IPS-18a (cell line): ENCODE data around the gene MMP21.

Experiments used
- H3K27ac ChIP-seq: one replicate; pipeline ENCODE4 v1.5.1; 2013; ENCODE audit warnings: low read length
- H3K27me3 ChIP-seq: one replicate; pipeline ENCODE4 v1.6.1; 2013; ENCODE audit warnings: mild to moderate bottlenecking, low read length; ENCODE audit not compliant: control insufficient read depth, insufficient read depth
- H3K36me3 ChIP-seq: one replicate; pipeline ENCODE4 v1.6.1; 2013; ENCODE audit warnings: low read depth, low read length; ENCODE audit not compliant: control insufficient read depth
- H3K4me1 ChIP-seq: one replicate; pipeline ENCODE4 v1.6.1; 2013; ENCODE audit warnings: low read depth, low read length; ENCODE audit not compliant: control insufficient read depth
- H3K4me3 ChIP-seq: one replicate; pipeline ENCODE4 v1.5.1; 2013; ENCODE audit warnings: low read length
- H3K9ac ChIP-seq: one replicate; pipeline ENCODE4 v1.6.1; 2013; ENCODE audit warnings: mild to moderate bottlenecking, low read length, moderate library complexity
- H3K9me3 ChIP-seq: one replicate; pipeline ENCODE4 v1.6.1; 2013; ENCODE audit warnings: low read depth, low read length; ENCODE audit not compliant: control insufficient read depth

MMP21 gene

DNA sequence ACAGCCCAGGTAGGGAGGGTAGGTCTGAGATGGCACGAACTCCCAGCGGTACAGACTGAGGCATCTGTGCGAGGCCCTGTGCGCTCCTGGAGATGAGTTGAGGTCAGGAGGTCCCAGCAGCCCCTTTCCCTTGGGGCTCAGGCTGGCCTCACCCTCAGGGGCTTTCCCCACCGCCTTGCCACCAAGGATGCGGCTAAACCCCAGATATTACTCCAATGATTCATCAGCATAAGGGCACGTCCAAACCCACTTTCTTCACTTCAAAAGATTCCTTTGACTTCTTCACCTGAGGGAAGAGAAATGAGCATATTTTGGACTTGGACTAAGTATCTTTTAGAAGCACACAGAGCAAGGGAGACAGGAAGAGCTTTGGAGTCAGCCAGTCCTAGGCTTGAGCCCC lies 27.1 kb upstream of the MMP21 start:
- H3K27me3 ChIP-seq: no peaks in the 10 kb centered on the region
- no peaks in the 10 kb centered on the region for H3K4me1 ChIP-seq
- no peak overlapping the region for H3K9ac ChIP-seq
- H3K9me3 ChIP-seq: no peaks in the 10 kb centered on the region
- H3K36me3 ChIP-seq: peaks cover 13% of the 10 kb centered on the region
- no peak overlapping the region for H3K27ac ChIP-seq
- H3K4me3 ChIP-seq: no peak overlapping the region

DNA sequence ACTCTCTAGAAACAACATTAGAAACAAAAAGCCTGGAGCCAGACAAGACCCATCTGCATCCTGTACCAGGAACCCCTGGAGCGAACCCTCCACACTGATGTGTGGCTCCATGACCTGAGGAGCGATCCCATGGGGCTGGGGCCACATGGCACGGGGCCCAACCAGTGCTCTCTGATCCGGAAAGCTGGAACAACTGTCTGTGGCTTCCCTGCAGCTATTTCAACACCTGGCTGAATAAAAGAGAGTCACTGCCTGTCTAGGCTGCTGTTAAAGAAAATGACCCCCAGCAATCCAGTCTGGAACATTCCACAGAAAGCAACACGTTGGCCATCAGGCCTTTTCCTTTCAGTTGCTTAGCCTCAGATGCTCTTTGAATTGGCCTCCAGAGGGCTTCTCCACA lies 26.5 kb upstream of the MMP21 start:
- no peak overlapping the region for H3K4me3 ChIP-seq
- H3K36me3 ChIP-seq: peaks cover 13% of the 10 kb centered on the region
- no peak overlapping the region for H3K9ac ChIP-seq
- no peaks in the 10 kb centered on the region for H3K4me1 ChIP-seq
- no peaks in the 10 kb centered on the region for H3K27me3 ChIP-seq
- H3K9me3 ChIP-seq: no peaks in the 10 kb centered on the region
- H3K27ac ChIP-seq: no peak overlapping the region

DNA sequence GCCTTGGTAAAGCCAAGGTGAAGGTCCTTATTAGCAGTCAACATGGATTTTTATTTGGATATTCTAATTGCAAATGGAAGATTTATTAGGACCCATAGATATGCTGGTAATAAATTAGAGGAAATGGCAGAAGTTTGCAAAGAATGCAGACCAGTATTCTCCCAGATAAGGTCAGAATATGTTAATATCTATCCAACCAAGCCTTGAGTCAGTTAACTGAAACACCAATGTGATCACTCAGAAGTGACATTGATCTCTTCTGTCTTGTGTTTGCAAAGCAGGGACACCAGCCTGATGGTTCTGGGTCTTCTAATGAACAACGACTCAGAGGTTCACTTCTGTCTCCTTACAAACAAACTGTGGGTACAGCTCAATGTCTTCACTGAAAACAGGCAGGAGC lies 26.0 kb upstream of the MMP21 start:
- H3K4me3 ChIP-seq: no peak overlapping the region
- no peaks in the 10 kb centered on the region for H3K4me1 ChIP-seq
- H3K9ac ChIP-seq: no peak overlapping the region
- H3K9me3 ChIP-seq: no peaks in the 10 kb centered on the region
- peaks cover 9% of the 10 kb centered on the region for H3K36me3 ChIP-seq
- H3K27me3 ChIP-seq: no peaks in the 10 kb centered on the region
- no peak overlapping the region for H3K27ac ChIP-seq

DNA sequence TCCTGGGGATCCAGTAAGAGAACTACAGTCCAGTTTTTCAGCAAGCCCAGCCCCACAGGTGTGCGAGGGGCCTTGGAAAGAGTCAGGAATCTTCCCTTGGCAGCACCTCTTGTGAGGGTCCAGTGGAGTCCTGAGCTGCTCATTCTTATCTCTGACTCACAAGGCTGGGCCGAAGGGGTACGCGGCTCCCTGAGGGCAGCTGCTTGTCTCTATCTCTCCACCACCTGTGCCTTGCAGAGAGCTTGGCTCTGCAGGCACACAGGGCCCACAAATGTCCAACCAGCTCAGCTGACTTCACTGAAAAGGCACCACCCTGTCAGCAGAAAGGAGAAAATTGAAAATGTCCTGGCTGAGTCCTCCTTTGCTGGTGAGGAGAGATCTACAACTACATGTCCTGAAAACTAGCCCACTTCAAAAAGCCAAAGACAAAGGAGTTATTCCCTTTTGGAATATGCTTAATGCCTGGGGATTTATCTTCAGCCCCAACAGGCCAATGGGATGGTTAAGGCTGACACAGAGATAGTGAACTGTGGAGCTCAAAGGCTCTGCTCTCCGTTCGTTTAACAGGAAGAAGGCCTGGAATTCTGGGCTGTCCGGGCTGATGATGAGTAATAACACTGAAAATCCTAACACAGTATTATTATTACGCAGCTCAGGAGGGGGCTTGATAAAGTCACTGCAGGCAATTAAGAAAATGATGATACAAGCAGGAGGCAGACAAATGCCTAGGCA lies 24.0 kb upstream of the MMP21 start:
- Histone ChIP-seq H3K9ac (no peak overlapping the region), H3K4me1 (no peaks in the 10 kb centered on the region), H3K4me3 (no peak overlapping the region), H3K27me3 (no peaks in the 10 kb centered on the region), H3K27ac (no peak overlapping the region), H3K36me3 (peaks cover 10% of the 10 kb centered on the region), H3K9me3 (no peaks in the 10 kb centered on the region)

DNA sequence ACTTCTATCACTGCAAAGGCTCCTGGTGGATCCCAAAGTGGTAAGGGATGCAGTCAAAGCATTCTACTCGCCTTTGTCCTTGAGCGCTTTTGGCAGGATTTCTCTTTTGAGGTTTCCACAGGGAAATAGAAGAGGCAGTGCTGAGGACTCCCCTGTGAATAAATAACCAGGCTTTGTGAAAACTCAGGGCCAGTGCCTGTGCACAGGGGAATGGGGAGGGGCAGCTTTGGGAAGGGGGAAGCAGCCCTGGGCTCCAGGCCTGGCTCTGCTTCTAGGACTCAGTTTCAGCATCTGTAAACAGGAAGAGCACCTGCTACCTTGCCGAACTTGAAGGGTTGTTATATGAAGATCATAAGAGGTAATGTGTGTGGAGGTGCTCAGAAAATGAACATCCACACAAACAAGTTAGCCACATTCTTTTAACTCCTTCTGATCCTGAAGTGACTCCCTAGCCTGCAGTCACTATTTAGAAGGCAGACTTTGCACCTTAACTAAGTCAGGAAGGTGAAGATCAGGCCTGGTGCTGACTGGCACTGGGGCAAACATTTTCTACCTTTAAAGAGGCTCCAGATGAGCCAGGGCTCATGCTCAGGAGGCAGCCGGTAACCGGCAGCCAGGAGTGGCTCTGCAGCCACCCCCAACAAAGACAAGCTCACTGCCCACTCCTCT lies 22.5 kb upstream of the MMP21 start:
- no peaks in the 10 kb centered on the region for H3K4me1 ChIP-seq
- H3K36me3 ChIP-seq: peaks cover 19% of the 10 kb centered on the region
- H3K4me3 ChIP-seq: no peak overlapping the region
- H3K27me3 ChIP-seq: no peaks in the 10 kb centered on the region
- no peak overlapping the region for H3K9ac ChIP-seq
- H3K27ac ChIP-seq: no peak overlapping the region
- no peaks in the 10 kb centered on the region for H3K9me3 ChIP-seq

DNA sequence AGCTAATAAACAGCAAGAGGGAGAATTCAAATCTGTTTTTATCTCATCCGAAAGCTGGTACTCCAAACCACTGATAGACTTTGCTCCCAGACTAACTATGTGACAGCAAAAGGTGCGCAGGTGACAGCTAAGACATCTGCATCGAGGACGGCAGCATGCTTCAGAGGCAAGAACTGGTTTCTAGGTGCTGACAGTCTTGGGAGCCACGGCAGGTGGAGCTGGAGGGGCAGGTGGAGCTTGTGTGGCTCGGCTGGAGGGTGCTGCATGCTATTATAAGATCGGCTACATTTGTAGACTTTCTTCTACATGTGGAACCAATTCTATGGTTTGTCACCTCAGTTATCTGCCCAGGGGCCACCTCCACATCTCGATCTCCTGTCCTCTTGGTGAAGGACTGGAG lies 21.8 kb upstream of the MMP21 start:
- Histone ChIP-seq H3K9ac (no peak overlapping the region), H3K27me3 (no peaks in the 10 kb centered on the region), H3K4me1 (no peaks in the 10 kb centered on the region), H3K9me3 (no peaks in the 10 kb centered on the region), H3K4me3 (no peak overlapping the region), H3K36me3 (peaks cover 24% of the 10 kb centered on the region), H3K27ac (no peak overlapping the region)

DNA sequence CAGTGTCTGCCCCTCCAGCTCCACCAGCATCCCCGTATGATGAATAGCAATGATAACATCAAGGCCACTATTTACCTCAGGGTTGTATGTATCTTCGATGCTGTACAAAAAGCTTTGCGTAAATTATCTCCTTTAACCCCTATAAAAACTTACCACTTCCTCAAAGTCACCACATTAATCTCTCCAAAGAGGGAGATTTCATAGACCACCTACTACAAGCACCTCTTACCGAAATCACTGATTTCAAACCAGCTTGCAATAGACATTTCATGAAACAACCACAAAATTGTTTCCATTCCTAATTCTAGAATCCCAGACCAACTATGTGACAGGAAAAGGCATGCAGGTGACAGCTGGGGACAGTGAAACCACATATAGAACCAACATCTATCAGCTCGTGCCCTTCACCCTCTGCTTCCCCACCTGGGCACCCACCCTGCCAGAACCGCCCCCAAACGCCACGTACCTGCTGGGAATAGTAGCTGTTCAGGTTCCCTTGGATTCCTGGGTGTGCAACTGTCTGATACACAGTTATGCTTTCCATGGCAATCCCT lies 20.1 kb upstream of the MMP21 start:
- Histone ChIP-seq H3K36me3 (peaks cover 34% of the 10 kb centered on the region), H3K9ac (no peak overlapping the region), H3K4me1 (no peaks in the 10 kb centered on the region)

DNA sequence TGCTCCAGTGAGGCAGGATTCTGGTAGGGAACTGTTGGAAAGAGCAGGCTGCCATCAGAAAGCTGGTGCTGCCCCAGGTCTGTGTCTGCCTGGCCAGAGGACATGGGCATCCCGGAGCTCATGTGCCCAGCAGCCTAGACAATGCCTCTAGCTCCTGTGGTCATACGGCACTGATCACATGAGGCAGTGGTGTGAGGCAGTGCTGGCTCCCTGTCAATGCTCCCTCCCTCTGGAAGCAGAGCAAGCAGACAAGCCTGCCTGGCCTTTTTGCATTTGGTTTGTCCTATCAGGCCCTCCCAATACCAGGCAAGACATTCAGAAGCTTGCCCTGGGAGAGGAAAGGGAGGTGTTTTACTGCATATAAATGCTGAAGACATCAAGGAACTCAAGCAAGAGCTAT lies 19.5 kb upstream of the MMP21 start:
- Histone ChIP-seq H3K36me3 (peaks cover 34% of the 10 kb centered on the region), H3K9ac (no peak overlapping the region), H3K4me3 (no peak overlapping the region), H3K9me3 (no peaks in the 10 kb centered on the region), H3K27me3 (no peaks in the 10 kb centered on the region), H3K4me1 (no peaks in the 10 kb centered on the region), H3K27ac (no peak overlapping the region)

More for the DNA sequence above, 20.1 kb upstream of the MMP21 start:
- Histone ChIP-seq H3K9me3 (no peaks in the 10 kb centered on the region), H3K4me3 (no peak overlapping the region), H3K27me3 (no peaks in the 10 kb centered on the region), H3K27ac (no peak overlapping the region)

DNA sequence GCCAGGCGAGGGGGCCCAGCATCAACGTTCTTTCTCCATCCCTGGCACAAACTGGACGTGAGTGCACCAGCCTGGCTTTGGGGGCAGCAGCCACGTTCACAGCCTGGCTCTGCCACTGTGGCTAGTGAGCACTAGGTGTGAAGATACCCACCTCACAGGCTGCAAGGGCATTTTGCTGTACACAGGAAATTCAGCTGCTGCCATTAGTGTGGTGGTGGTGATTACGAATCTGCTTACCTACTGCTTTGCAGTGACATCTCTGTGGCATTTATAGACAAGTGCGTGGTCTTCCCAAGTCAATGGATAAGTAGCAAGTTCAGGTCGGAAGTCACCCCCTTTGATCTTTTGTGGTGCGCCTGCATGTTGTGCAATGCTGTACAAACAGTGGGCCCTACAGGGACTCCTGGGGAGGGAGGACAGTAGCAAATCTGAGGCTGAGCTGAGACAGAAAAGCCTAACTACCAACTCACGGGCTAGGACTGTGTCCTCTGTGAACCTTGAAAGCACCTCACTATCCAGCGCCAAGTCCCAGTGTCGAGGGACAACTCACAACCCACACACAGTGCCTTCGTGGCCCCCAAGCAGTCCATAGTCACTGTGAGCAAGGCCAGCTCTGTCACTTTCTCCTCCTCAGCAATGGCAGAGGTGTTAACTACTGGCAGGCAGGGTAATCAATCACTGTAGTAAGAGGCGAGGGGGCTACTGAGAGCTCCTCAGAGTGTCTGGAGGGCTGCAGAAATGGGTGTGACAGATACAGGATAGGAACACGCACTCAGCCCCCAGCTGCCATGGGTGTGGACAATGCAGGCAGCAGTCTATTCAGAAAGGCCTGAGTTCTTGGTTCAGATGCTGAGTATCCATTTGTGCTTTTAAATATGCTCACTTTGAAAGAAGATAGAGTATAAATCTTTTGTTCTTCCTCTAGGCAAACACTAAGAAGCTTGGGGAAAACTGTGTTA lies 17.0 kb upstream of the MMP21 start:
- Histone ChIP-seq H3K9me3 (no peaks in the 10 kb centered on the region), H3K4me3 (no peak overlapping the region), H3K4me1 (no peaks in the 10 kb centered on the region), H3K9ac (no peak overlapping the region), H3K36me3 (peaks cover 39% of the 10 kb centered on the region), H3K27ac (no peak overlapping the region), H3K27me3 (no peaks in the 10 kb centered on the region)

DNA sequence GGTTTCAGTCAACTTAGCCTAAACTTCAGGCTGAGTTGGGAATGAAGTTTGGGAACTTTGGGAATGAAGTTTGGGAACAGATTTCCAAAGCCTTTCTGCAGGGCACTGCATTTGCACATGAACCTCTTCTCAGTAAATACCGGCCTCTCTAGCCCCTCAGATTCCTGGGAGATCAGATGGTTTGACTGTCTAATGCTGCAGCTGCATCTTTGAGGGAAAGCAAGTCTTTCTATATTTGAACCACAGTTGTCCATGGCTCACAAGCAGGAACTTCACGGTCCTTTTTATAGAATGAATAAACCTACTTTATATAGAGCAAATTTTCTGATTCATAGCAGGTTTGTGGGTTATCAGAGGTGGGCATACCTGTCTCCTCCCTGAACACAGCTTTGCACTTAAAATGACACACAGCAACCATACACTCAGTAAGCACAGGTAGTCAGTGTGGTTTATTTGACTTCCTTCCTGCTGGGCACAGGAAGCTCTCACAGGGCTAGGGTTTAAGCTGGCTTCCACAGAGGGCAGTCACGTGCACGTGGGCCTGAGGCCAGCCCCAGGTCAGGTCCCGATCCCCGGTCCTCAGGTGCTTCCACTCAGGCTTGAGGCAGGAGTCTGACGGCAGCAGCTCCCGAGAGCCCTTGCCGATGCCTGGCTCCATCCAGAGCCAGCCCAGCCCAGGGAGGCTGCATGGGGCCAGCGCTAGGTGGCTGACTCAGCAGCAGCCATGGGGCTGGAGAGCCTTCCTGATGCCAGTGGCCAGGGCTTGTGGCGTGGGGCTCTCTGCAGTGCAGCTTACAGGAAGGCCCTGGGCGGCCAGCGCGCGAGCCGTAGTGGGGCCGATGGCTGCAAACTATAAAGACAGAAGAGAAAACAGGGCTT lies 12.8 kb upstream of the MMP21 start:
- peaks cover 19% of the 10 kb centered on the region for H3K36me3 ChIP-seq
- no peak overlapping the region for H3K4me3 ChIP-seq
- no peaks in the 10 kb centered on the region for H3K27me3 ChIP-seq
- no peak overlapping the region for H3K9ac ChIP-seq
- H3K4me1 ChIP-seq: no peaks in the 10 kb centered on the region
- H3K9me3 ChIP-seq: no peaks in the 10 kb centered on the region
- no peak overlapping the region for H3K27ac ChIP-seq
